ENCODE data around the gene RGS12.
"Not testable (repeated sequence)": the region's sequence is repeated elsewhere in the genome, so short reads cannot be mapped to it uniquely, and the experiment has no call there.

Gene RGS12

GRCh38 chr4:3299976-3300671, 7.3 kb downstream of the RGS12 start:
- no peak for DNase-seq

- DNase-seq = not testable (repeated sequence)
Measured at GRCh38 chr4:3300882-3301281, 8.1 kb downstream of the RGS12 start.

- no peak for DNase-seq
Measured at GRCh38 chr4:3301450-3302172, 8.8 kb downstream of the RGS12 start.

GRCh38 chr4:3302173-3302785, 9.5 kb downstream of the RGS12 start:
- peak; percentile 81 to 88 for DNase-seq

- DNase-seq = peak in 1 of 2 donors; percentile 33
Measured at GRCh38 chr4:3302786-3303564, 10.2 kb downstream of the RGS12 start.

- DNase-seq = no peak
Measured at GRCh38 chr4:3303565-3303824, 10.7 kb downstream of the RGS12 start.

- DNase-seq = no peak
Measured at GRCh38 chr4:3303923-3304710, 11.3 kb downstream of the RGS12 start.

- no peak for DNase-seq
Measured at GRCh38 chr4:3304831-3305609, 12.2 kb downstream of the RGS12 start.

GRCh38 chr4:3305610-3306371, 13.0 kb downstream of the RGS12 start:
- DNase-seq = no peak

- no peak for DNase-seq
Measured at GRCh38 chr4:3306450-3306849, 13.6 kb downstream of the RGS12 start.

- DNase-seq = no peak
Measured at GRCh38 chr4:3307060-3307459, 14.2 kb downstream of the RGS12 start.

GRCh38 chr4:3307486-3307885, 14.7 kb downstream of the RGS12 start:
- no peak for DNase-seq

GRCh38 chr4:3307891-3308575, 15.2 kb downstream of the RGS12 start:
- no peak for DNase-seq

- no peak for DNase-seq
Measured at GRCh38 chr4:3308691-3309090, 15.9 kb downstream of the RGS12 start.

- DNase-seq = no peak
Measured at GRCh38 chr4:3310301-3311094, 17.7 kb downstream of the RGS12 start.

- no peak for DNase-seq
Measured at GRCh38 chr4:3311095-3311372, 18.2 kb downstream of the RGS12 start.

- no peak for DNase-seq
Measured at GRCh38 chr4:3311489-3312171, 18.8 kb downstream of the RGS12 start.

GRCh38 chr4:3312362-3312761, 19.5 kb downstream of the RGS12 start:
- no peak for DNase-seq

GRCh38 chr4:3313139-3313538, 20.3 kb downstream of the RGS12 start:
- no peak for DNase-seq

All from CD4-positive, alpha-beta T cell treated with Interferon alpha-2 for 1 hour (primary cell).